Spleen (tissue), 7 donors: ENCODE measurements around the gene HNRNPA3.

Source experiments
- CTCF ChIP-seq, 11 experiments: fragments of 200-600 bp in 7 of 11; fragments of 450-650 bp in 4 of 11; sonication (generic) in 4 of 11; IDR thresholded peaks in 8 of 11; conservative IDR thresholded peaks in 3 of 11; 1 replicate in 7 of 11; 2 replicates in 4 of 11; pipeline versions ENCODE4 v1.4.0 to v1.8.0; 2016 to 2021; ENCODE audit warnings: antibody characterized with exemption in 11 of 11, inconsistent platforms in 4 of 11, mild to moderate bottlenecking in 1 of 11
- POLR2AphosphoS5 ChIP-seq, 3 donors: sonication (generic); formaldehyde crosslinking; IDR thresholded peaks; one replicate each; pipeline ENCODE4 v1.5.1; 2017; ENCODE audit warnings: antibody characterized with exemption in 3 of 3
- donor health status: DM: no; HTN: no; CAD: no; lungs with moderate emphysema.
- donor health status: DM: no; HTN: no; CAD: no.
- donor health status: DM: no; HTN: no; CAD: no.

GRCh38 chr2:177225965-177226360 lies 13.4 kb downstream of the HNRNPA3 start:
- TF ChIP-seq POLR2AphosphoS5 (IDR thresholded peaks at IDR 0.05) (no peak), CTCF (IDR thresholded peaks at IDR 0.05 in 8 of 11, conservative IDR thresholded peaks at IDR 0.05 in 3 of 11) (no peak)
